Heart left ventricle (tissue), 13 donors: ENCODE results near the gene GUCD1.

Experiments
- CTCF ChIP-seq, 12 donors: fragments of 200-600 bp; sonication (generic) in 4 of 12; IDR thresholded peaks; one replicate each; pipeline versions ENCODE4 v1.5.0 to v1.8.0; 2018 to 2022; ENCODE audit warnings: antibody characterized with exemption in 12 of 12, mild to moderate bottlenecking in 5 of 12
- POLR2A ChIP-seq, 2 donors: fragments of 450-650 bp; IDR thresholded peaks; one replicate each; pipeline ENCODE4 v1.6.1; 2017; ENCODE audit warnings: antibody characterized with exemption in 2 of 2, mild to moderate bottlenecking in 2 of 2, moderate library complexity in 2 of 2
- donor health status: ischemic (EF 13 %, LVEDD 7.1; RV severe dilation, severe dysfunction).
- donor health status: DM: no; HTN: yes; CAD: no.
- donor health status: DM: no; HTN: no; CAD: no.
- donor health status: ischemic (EF 25% LVEDD 6.9; RV normal size, moderate dysfunction).
- donor health status: ischemic (EF 25% LVEDD 5.7; RV mildly dilated, moderate dysfunction).
- donor health status: ischemic (EF 35%, LVEDD 5.7; RV mildly dilated, moderate dysfunction).
- donor health status: nonischemic (EF 11% LVEDD 7.7; RV severe dilation, severe dysfunction).
- donor health status: DM: yes; HTN: yes; CAD: no.
- donor health status: PGD.
- donor health status: ischemic (EF 29% LVEDD 5.4; RV normal size, mild dysfunction).
- donor health status: nonischemic (EF 23%, LVEDD 6.1; RV moderate dilation, normal function).

- TF ChIP-seq CTCF (IDR thresholded peaks at IDR 0.05), result no peak
- TF ChIP-seq POLR2A (IDR thresholded peaks at IDR 0.05), result no peak
Measured at GRCh38 chr22:24585461-24585860, 30.5 kb upstream of the GUCD1 start.
